SK-N-SH treated with all-trans-retinoic acid at 6 μM for 48 hours (cell line): ENCODE results near the gene SLC12A8.

Source experiments
- CREB5 ChIP-seq: fragments of 250-450 bp; sonication (Bioruptor Pico); IDR thresholded peaks from 2 replicates; pipeline ENCODE4 v1.5.1; 2020; ENCODE audit warnings: low read depth, mild to moderate bottlenecking, moderate library complexity
- ESRRG ChIP-seq: fragments of 250-450 bp; sonication (Bioruptor Pico); IDR thresholded peaks from 2 replicates; pipeline ENCODE4 v1.6.1; 2021; ENCODE audit warnings: mild to moderate bottlenecking
- ISL1 ChIP-seq: fragments of 250-450 bp; sonication (Bioruptor Pico); IDR thresholded peaks from 2 replicates; pipeline ENCODE4 v2.1.2; 2022; ENCODE audit warnings: mild to moderate bottlenecking, moderate library complexity
- OSR1 ChIP-seq: fragments of 250-450 bp; sonication (Bioruptor Pico); IDR thresholded peaks from 2 replicates; pipeline ENCODE4 v1.8.0; 2022; ENCODE audit warnings: moderate library complexity, mild to moderate bottlenecking, inconsistent platforms
- PATZ1 ChIP-seq: fragments of 250-450 bp; sonication (Bioruptor Pico); IDR thresholded peaks from 2 replicates; pipeline ENCODE4 v1.8.0; 2020; ENCODE audit warnings: mild to moderate bottlenecking, moderate library complexity, borderline replicate concordance
- POU6F1 ChIP-seq: fragments of 250-450 bp; sonication (Bioruptor Pico); IDR thresholded peaks from 2 replicates; pipeline ENCODE4 v1.8.0; 2021; ENCODE audit warnings: low read depth, mild to moderate bottlenecking, moderate library complexity, borderline replicate concordance
- RARB ChIP-seq: fragments of 250-450 bp; sonication (Bioruptor Pico); IDR thresholded peaks from 2 replicates; pipeline ENCODE4 v1.8.0; 2021; ENCODE audit warnings: mild to moderate bottlenecking, moderate library complexity
- SNAI2 ChIP-seq: fragments of 250-450 bp; sonication (Bioruptor Pico); IDR thresholded peaks from 2 replicates; pipeline ENCODE4 v1.5.0; 2020; ENCODE audit warnings: mild to moderate bottlenecking, moderate library complexity
- TOX ChIP-seq: fragments of 250-450 bp; sonication (Bioruptor Pico); IDR thresholded peaks from 2 replicates; pipeline ENCODE4 v1.8.0; 2021; ENCODE audit warnings: mild to moderate bottlenecking, moderate library complexity, borderline replicate concordance
- ZFP30 ChIP-seq: fragments of 450-650 bp; formaldehyde crosslinking; IDR thresholded peaks from 2 replicates; pipeline ENCODE4 v1.5.0; 2022; ENCODE audit warnings: mild to moderate bottlenecking, moderate library complexity
- ZNF565 ChIP-seq: fragments of 450-650 bp; formaldehyde crosslinking; conservative IDR thresholded peaks from 2 replicates; pipeline ENCODE4 v1.5.0; 2020; ENCODE audit warnings: low read depth, mild to moderate bottlenecking, moderate library complexity
- ZNF70 ChIP-seq: fragments of 450-650 bp; formaldehyde crosslinking; IDR thresholded peaks from 2 replicates; pipeline ENCODE4 v1.5.0; 2020; ENCODE audit warnings: mild to moderate bottlenecking, moderate library complexity

- TF ChIP-seq RARB (CRISPR knock-in tag) (no peak), ZNF565 (CRISPR knock-in tag) (no peak), ZFP30 (no peak), CREB5 (no peak), SNAI2 (CRISPR knock-in tag) (no peak), POU6F1 (CRISPR knock-in tag) (no peak), PATZ1 (CRISPR knock-in tag) (no peak), ZNF70 (CRISPR knock-in tag) (no peak), ESRRG (CRISPR knock-in tag) (no peak), OSR1 (no peak), ISL1 (CRISPR knock-in tag) (no peak), TOX (no peak)
Observed at GRCh38 chr3:125055331-125055912, 157.1 kb downstream of the SLC12A8 start.
